HG03025 (cell line): ENCODE results near the gene RMDN3.

Experiments used
- ATAC-seq: cut with Tn5 transposase; IDR thresholded peaks from one replicate; pipeline ENCODE4 v1.9.1; 2021; ENCODE audit warnings: mild to moderate bottlenecking, moderate library complexity; ENCODE audit not compliant: unreplicated experiment, low FRiP score

The RMDN3 gene

DNA sequence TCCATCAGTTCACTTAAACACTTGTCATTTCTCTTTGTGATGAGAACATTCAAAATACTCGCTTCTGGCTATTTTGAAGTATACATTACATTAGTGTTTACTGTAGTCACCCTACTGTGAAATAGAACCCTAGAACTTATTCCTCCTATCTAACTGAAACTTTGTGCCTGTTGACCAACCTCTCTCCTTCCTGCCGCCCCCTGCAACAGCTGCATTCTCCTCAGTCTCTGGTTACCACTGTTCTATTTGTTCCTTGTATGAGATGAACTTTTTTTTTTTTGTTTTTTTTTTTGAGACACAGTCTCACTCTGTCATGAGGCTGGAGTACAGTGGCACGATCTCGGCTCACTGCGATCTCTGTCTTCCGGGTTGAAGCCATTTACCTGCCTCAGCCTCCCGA is 57.1 kb downstream of the RMDN3 start:
- no peak for ATAC-seq

DNA sequence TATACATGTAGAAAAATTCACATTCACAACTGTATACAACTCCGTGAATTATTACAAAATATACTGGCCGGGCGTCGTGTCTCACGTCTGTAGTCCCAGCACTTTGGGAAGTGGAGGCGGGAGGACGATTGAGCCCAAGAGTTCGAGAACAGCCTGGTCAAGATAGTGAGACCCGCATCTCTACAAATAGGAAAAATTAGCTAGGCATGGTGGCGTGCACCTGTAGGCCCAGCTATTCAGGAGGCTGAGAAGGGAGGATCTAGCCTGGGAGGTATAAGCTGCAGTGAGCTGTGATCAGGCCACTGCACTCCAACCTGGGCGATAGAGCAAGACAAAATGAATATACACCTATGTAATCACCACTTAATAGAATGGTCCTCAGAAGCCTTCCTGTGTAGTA is 58.8 kb downstream of the RMDN3 start:
- ATAC-seq, result no peak

DNA sequence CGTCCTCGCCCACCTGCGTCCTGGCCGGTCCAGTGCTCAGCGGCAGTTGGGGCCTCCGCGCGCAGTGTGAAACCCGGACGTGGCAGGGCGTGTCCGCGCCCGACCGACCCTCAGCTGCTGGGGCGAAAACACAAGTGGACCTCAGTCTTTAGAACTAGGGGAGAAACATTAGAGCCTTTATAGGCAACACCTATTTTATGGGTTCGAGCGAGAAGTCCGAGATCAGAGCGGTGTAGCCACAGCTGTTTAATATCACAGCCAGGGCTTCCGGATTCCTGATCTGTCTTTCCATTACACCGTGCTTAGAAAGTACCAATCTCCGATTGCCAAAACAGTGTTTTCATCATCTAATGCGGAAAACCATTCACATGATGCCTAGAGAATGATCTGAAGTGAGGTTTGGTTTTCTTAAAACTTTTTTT is 59.6 kb downstream of the RMDN3 start:
- peak; percentile 27 for ATAC-seq

DNA sequence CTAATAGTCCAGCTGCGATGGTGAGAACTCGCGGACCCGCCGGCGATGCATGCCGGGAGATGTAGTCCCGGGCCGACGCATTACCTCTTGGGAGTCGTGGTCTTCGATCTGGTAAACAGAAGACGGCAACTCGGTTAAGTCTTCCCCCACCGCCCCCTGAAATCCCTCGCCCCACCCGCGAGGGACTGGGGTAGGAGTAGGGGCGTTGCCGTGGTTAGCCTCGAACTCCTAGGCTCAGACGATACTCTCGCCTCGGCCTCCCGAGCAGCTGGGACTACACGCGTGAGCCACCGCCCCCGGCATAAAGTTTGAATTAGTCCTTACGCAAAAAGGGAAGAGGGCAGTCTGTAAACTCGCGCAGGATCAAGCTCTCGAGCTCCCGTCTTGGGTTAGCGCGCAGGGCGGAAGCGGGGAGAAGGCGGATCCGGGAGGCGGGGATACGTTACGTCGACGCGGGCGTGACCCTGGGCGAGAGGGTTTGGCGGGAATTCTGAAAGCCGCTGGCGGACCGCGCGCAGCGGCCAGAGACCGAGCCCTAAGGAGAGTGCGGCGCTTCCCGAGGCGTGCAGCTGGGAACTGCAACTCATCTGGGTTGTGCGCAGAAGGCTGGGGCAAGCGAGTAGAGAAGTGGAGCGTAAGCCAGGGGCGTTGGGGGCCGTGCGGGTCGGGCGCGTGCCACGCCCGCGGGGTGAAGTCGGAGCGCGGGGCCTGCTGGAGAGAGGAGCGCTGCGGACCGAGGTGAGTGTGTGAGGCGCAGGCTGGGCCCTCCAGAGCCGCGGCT is 60.2 kb downstream of the RMDN3 start, which contains the start of gene RAD51:
Gene RAD51, plus strand, starts transcription at position 487 of the 781 bp plus-strand sequence. CDS start 3,585 bp downstream, outside the sequence.
- ATAC-seq, result peak; percentile 74

DNA sequence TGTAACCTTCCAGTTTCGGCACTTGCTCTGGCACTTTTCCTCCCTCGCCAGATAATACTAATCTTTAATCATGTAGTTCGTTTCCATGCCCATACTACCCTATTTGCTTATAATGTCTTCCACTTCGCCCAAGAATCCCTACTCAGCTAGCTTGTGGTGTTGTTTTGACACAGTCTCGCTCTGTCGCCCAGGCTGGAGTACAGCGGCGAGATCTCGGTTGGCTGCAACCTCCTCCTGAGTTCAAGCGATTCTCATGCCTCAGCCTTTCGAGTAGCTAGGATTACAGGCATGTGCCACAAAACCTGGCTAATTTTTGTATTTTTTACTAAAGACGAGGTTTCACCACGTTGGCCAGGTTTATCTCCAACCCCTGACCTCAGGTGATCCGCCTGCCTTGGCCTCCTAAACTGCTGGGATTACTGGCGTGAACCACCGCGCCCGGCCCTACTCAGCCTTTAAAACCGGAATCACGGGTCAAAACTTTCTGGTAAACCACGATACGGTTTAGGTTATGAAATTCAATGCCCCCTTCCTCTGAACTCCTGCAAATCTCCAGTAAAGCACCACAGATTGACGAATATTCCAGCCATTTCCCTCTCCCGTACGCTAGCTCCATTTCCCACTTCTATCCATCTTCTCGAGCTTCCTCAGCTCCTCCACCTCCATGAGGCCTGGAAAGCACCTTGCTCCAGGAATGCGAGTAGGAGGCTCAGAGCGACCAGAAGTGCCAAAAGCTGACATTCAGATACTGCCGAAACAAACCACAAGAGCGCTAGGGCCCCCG is 61.0 kb downstream of the RMDN3 start:
- ATAC-seq, result peak; percentile 14

DNA sequence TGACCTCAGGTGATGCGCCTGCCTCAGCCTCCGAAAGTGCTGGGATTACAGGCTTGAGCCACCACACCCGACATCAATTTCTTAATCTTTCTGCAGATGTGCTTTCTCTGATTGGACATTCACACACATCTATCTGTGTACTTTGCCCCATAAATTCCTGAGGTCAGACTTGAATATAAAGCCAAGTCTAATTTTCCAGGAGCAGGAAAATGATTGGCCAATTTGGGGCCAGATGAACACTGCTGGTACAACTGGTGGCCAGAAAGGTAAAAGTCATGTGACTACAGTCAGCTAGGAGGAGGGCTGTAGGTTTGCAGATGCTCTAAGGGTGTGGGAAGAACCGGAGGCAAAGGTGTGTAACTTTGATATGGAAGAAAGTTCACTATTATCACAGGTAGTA is 63.3 kb downstream of the RMDN3 start:
- ATAC-seq, result no peak

DNA sequence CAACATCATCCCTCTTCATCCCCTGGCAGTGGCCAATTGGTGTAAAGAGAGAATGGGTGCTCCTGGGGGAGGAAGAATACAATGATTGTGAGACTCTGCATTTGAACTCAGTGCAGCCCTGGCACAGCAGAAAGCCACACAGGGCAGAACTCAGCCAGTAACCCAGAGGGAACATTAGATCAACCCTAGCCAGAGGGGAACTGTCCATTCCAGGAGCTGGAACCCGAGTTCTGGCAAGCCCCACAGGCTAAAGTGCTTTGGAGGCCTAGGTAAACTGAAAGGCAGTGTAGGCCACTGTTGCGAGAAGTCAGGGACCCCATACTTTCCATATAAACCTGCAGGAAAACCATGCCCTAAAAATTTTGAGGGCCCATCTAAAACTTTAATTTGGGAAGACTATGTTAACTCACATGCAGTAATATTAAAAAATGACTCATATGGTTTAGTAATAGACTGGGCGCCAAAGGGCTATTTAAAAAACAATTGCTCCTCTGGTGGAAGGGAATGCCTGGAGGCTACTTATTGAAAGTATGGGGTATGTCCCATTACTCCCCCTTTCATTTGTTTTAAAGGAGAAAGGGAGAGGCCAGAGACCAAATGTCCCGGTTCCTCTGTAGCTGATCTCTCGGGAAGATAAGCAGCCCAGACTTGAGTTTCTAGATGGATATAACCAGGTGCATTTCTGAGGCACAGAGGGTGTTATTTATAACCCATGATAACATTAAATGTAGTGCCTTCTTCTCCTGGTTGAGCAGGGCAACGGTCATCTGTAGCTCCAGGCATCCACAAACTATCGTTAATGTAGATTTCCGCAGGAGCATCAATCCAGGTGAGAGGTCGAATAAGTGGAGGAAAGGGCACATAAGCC is 65.9 kb downstream of the RMDN3 start:
- no peak for ATAC-seq
